ENCODE measurements around the gene MRPL19. TPM values are rescaled to one million over a fixed set of nuclear protein-coding genes. Genes with fewer than 3 reads are reported as not detected.

MRPL19 gene
- polyA plus RNA-seq, 1 donor (not counting 4 experiments of a cell fraction or from before 2014, with no cell fraction given), result 84.0 TPM

DNA sequence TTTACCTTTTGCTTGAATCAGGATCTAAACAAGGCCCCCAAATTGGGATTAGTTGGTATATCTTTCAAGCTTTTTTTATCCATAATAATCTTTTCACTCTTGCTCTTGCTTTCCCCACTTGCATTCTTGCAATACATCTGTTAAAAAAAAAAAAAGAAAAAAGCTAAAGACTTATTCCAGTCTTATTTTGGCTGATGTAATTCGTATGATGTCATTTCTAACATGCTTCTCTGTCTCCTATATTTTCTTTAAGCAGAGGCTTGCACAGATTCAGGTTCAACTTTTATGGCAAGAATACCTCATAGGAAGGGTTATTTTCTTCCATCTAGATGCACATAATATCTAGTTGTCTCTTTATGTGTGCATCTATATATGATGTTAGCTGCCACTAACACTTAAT lies 73.9 kb downstream of the MRPL19 start:
- H3K36me3 ChIP-seq (ENCODE audit: control insufficient read depth in 2 of 2, extremely low read depth in 1 of 2, insufficient read depth in 2 of 2, low read length in 2 of 2), result no peaks in the 10 kb centered on the region
- H3K4me2 ChIP-seq (ENCODE audit: control insufficient read depth, extremely low read depth, insufficient read depth, low read depth, low read length), result no peak overlapping the region
- no peaks in the 10 kb centered on the region for H3K9me3 ChIP-seq (ENCODE audit: control insufficient read depth, low read depth, low read length)
- no peaks in the 10 kb centered on the region for H3K4me1 ChIP-seq (ENCODE audit: control insufficient read depth, extremely low read depth, insufficient read depth, low read length)
- H3K9me1 ChIP-seq (ENCODE audit: control insufficient read depth, extremely low read depth, insufficient read depth, low read length), result no peaks in the 10 kb centered on the region
- no peak for FAIRE-seq
- no peak overlapping the region for H2AFZ ChIP-seq (ENCODE audit: control insufficient read depth, low read length)
- no peak overlapping the region for H3K27ac ChIP-seq (ENCODE audit: control insufficient read depth, insufficient read depth, low read length)
- H3K4me3 ChIP-seq (ENCODE audit: control insufficient read depth in 2 of 3, extremely low read depth in 1 of 3, insufficient read depth in 2 of 3, low read depth in 1 of 3, low read length in 3 of 3), result no peak overlapping the region
- H4K20me1 ChIP-seq (ENCODE audit: control insufficient read depth, extremely low read depth, insufficient read depth, low read length), result no peaks in the 10 kb centered on the region
- DNase-seq (ENCODE audit: low read depth, low spot score), result no peak
- TF ChIP-seq, protein P1, sequence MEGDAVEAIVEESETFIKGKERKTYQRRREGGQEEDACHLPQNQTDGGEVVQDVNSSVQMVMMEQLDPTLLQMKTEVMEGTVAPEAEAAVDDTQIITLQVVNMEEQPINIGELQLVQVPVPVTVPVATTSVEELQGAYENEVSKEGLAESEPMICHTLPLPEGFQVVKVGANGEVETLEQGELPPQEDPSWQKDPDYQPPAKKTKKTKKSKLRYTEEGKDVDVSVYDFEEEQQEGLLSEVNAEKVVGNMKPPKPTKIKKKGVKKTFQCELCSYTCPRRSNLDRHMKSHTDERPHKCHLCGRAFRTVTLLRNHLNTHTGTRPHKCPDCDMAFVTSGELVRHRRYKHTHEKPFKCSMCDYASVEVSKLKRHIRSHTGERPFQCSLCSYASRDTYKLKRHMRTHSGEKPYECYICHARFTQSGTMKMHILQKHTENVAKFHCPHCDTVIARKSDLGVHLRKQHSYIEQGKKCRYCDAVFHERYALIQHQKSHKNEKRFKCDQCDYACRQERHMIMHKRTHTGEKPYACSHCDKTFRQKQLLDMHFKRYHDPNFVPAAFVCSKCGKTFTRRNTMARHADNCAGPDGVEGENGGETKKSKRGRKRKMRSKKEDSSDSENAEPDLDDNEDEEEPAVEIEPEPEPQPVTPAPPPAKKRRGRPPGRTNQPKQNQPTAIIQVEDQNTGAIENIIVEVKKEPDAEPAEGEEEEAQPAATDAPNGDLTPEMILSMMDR (optimal IDR thresholded peaks at IDR 0.05 in 1 of 3, IDR thresholded peaks at IDR 0.05 in 1 of 3, conservative IDR thresholded peaks at IDR 0.05 in 1 of 3; ENCODE audit: extremely low read depth in 1 of 3, insufficient read depth in 2 of 3, low read length in 3 of 3), result no peak
- TF ChIP-seq EZH2 (IDR thresholded peaks at IDR 0.05; ENCODE audit: low read length), result no peak
- no peaks in the 10 kb centered on the region for H3K79me2 ChIP-seq (ENCODE audit: control insufficient read depth, insufficient read depth, low read length)
- H3K9ac ChIP-seq (ENCODE audit: control insufficient read depth, extremely low read depth, insufficient read depth, low read length), result no peak overlapping the region
- peaks cover 3% of the 10 kb centered on the region for H3K27me3 ChIP-seq (ENCODE audit: control insufficient read depth, extremely low read depth, insufficient read depth, low read length)
- dilution Hi-C loops (cut with MboI; ENCODE audit: extremely low pct_ligation_motif_present, low sequenced_read_pairs), result no loop called here

GRCh38 chr2:75722687-75723086 lies 76.1 kb downstream of the MRPL19 start:
- H3K9me1 ChIP-seq (ENCODE audit: control insufficient read depth, extremely low read depth, insufficient read depth, low read length), result no peaks in the 10 kb centered on the region
- H2AFZ ChIP-seq (ENCODE audit: control insufficient read depth, low read length), result no peak overlapping the region
- H3K4me1 ChIP-seq (ENCODE audit: control insufficient read depth, extremely low read depth, insufficient read depth, low read length), result no peaks in the 10 kb centered on the region
- H3K36me3 ChIP-seq (ENCODE audit: control insufficient read depth in 2 of 2, extremely low read depth in 1 of 2, insufficient read depth in 2 of 2, low read length in 2 of 2), result no peaks in the 10 kb centered on the region
- dilution Hi-C loops (cut with MboI; ENCODE audit: extremely low pct_ligation_motif_present, low sequenced_read_pairs), result no loop called here
- H3K79me2 ChIP-seq (ENCODE audit: control insufficient read depth, insufficient read depth, low read length), result no peaks in the 10 kb centered on the region
- TF ChIP-seq, protein P1 (optimal IDR thresholded peaks at IDR 0.05 in 1 of 3, IDR thresholded peaks at IDR 0.05 in 1 of 3, conservative IDR thresholded peaks at IDR 0.05 in 1 of 3; ENCODE audit: extremely low read depth in 1 of 3, insufficient read depth in 2 of 3, low read length in 3 of 3), result no peak
- TF ChIP-seq EZH2 (IDR thresholded peaks at IDR 0.05; ENCODE audit: low read length), result no peak
- no peaks in the 10 kb centered on the region for H4K20me1 ChIP-seq (ENCODE audit: control insufficient read depth, extremely low read depth, insufficient read depth, low read length)
- H3K27me3 ChIP-seq (ENCODE audit: control insufficient read depth, extremely low read depth, insufficient read depth, low read length), result peaks cover 3% of the 10 kb centered on the region
- H3K4me2 ChIP-seq (ENCODE audit: control insufficient read depth, extremely low read depth, insufficient read depth, low read depth, low read length), result no peak overlapping the region
- no peak for DNase-seq (ENCODE audit: low read depth, low spot score)
- H3K9me3 ChIP-seq (ENCODE audit: control insufficient read depth, low read depth, low read length), result no peaks in the 10 kb centered on the region
- no peak for FAIRE-seq
- H3K27ac ChIP-seq (ENCODE audit: control insufficient read depth, insufficient read depth, low read length), result no peak overlapping the region
- no peak overlapping the region for H3K4me3 ChIP-seq (ENCODE audit: control insufficient read depth in 2 of 3, extremely low read depth in 1 of 3, insufficient read depth in 2 of 3, low read depth in 1 of 3, low read length in 3 of 3)
- H3K9ac ChIP-seq (ENCODE audit: control insufficient read depth, extremely low read depth, insufficient read depth, low read length), result no peak overlapping the region
